GM23338 (cell line): Measurements from ENCODE around the gene CASQ2. TPM values are rescaled to one million over a fixed set of nuclear protein-coding genes. Genes with fewer than 3 reads are reported as not detected.

ENCODE experiments used
- ATAC-seq: fragments of 200-7000 bp; cut with Tn5 transposase; 3 replicates; pipeline ENCODE4 v1.9.1; 2020
- DNase-seq: peaks from one replicate; pipeline ENCODE4 v3.0.0-alpha.2; 2015; ENCODE audit warnings: low spot score
- H2AFZ ChIP-seq: fragments of 200-600 bp; sonication (generic); 2 replicates; pipeline ENCODE4 v1.8.0; 2016; ENCODE audit warnings: antibody characterized with exemption, mild to moderate bottlenecking, moderate library complexity
- H3F3A ChIP-seq: fragments of 200-600 bp; sonication (generic); replicated peaks from 2 replicates; pipeline ENCODE4 v1.8.0; 2017; ENCODE audit warnings: antibody characterized with exemption, mixed run types, low read depth
- H3K27ac ChIP-seq: fragments of 200-600 bp; sonication (generic); 2 replicates; pipeline ENCODE4 v1.6.1; 2016; ENCODE audit warnings: low read depth
- H3K27me3 ChIP-seq: fragments of 200-600 bp; sonication (generic); 2 replicates; pipeline ENCODE4 v1.8.0; 2016; ENCODE audit warnings: mild to moderate bottlenecking, mixed run types, moderate library complexity; ENCODE audit not compliant: insufficient read depth
- H3K36me3 ChIP-seq: fragments of 200-600 bp; sonication (generic); 2 replicates; pipeline ENCODE4 v1.8.0; 2016; ENCODE audit warnings: mild to moderate bottlenecking; ENCODE audit not compliant: insufficient read depth
- H3K4me1 ChIP-seq: fragments of 200-600 bp; sonication (generic); 2 replicates; pipeline ENCODE4 v1.8.0; 2016; ENCODE audit warnings: mild to moderate bottlenecking, moderate library complexity; ENCODE audit not compliant: insufficient read depth
- H3K4me2 ChIP-seq: fragments of 200-600 bp; sonication (generic); 2 replicates; pipeline ENCODE4 v1.7.1; 2017; ENCODE audit warnings: mixed run types
- H3K4me3 ChIP-seq: fragments of 200-600 bp; sonication (generic); 2 replicates; pipeline ENCODE4 v1.6.1; 2016; ENCODE audit warnings: mixed run types
- H3K79me2 ChIP-seq: fragments of 200-600 bp; sonication (generic); replicated peaks from 2 replicates; pipeline ENCODE4 v1.8.0; 2017; ENCODE audit warnings: mild to moderate bottlenecking; ENCODE audit not compliant: insufficient read depth
- H3K9me2 ChIP-seq: fragments of 200-600 bp; sonication (generic); 2 replicates; pipeline ENCODE4 v1.8.0; 2017; ENCODE audit not compliant: insufficient read depth
- H4K20me1 ChIP-seq: fragments of 200-600 bp; sonication (generic); replicated peaks from 2 replicates; pipeline ENCODE4 v1.8.0; 2017; ENCODE audit warnings: mild to moderate bottlenecking; ENCODE audit not compliant: insufficient read depth
- H3K27ac Mint-ChIP-seq: 2 replicates; pipeline ENCODE4 v1.8.0; 2020; ENCODE audit warnings: inconsistent platforms, mild to moderate bottlenecking, moderate library complexity, mixed read lengths
- H3K27me3 Mint-ChIP-seq: 3 replicates; pipeline ENCODE4 v1.8.0; 2022; ENCODE audit warnings: low read depth, mild to moderate bottlenecking, moderate library complexity, mixed read lengths, inconsistent platforms; ENCODE audit not compliant: insufficient read depth, poor library complexity
- H3K36me3 Mint-ChIP-seq: 3 replicates; pipeline ENCODE4 v1.8.0; 2021; ENCODE audit warnings: low read depth, mild to moderate bottlenecking, inconsistent platforms, moderate library complexity, mixed read lengths
- H3K4me1 Mint-ChIP-seq: 3 replicates; pipeline ENCODE4 v1.8.0; 2020; ENCODE audit warnings: mild to moderate bottlenecking, inconsistent platforms, mixed read lengths
- H3K4me3 Mint-ChIP-seq: 3 replicates; pipeline ENCODE4 v1.8.0; 2021; ENCODE audit warnings: moderate library complexity, mild to moderate bottlenecking, inconsistent platforms, mixed read lengths
- H3K9me3 Mint-ChIP-seq: 3 replicates; pipeline ENCODE4 v1.8.0; 2020; ENCODE audit warnings: moderate library complexity, mild to moderate bottlenecking, inconsistent platforms, mixed read lengths
- CREB1 ChIP-seq: fragments of 250-450 bp; sonication (Bioruptor Pico); IDR thresholded peaks from 2 replicates; pipeline ENCODE4 v1.5.0; 2020; ENCODE audit warnings: low read depth, mild to moderate bottlenecking, moderate library complexity
- EZH2 ChIP-seq: fragments of 200-600 bp; sonication (generic); IDR thresholded peaks from one replicate; pipeline ENCODE4 v1.8.0; 2017; ENCODE audit warnings: antibody characterized with exemption, mild to moderate bottlenecking, low read depth; ENCODE audit not compliant: unreplicated experiment
- EZH2phosphoT487 ChIP-seq: fragments of 200-600 bp; sonication (generic); IDR thresholded peaks from one replicate; pipeline ENCODE4 v1.8.1; 2018; ENCODE audit warnings: antibody characterized with exemption; ENCODE audit not compliant: unreplicated experiment
- JUNB ChIP-seq: IDR thresholded peaks from one replicate; pipeline ENCODE4 v1.6.1; 2016; ENCODE audit warnings: antibody characterized with exemption; ENCODE audit not compliant: unreplicated experiment
- NANOG ChIP-seq: IDR thresholded peaks from 2 replicates; pipeline ENCODE4 v1.6.1; 2016; ENCODE audit warnings: antibody characterized with exemption, borderline replicate concordance
- POLR2AphosphoS5 ChIP-seq: IDR thresholded peaks from 2 replicates; pipeline ENCODE4 v1.6.1; 2016; ENCODE audit warnings: antibody characterized with exemption, low read depth
- STAT1 ChIP-seq: IDR thresholded peaks from one replicate; pipeline ENCODE4 v1.6.1; 2016; ENCODE audit warnings: antibody characterized with exemption; ENCODE audit not compliant: unreplicated experiment
- ZNF114 ChIP-seq: fragments of 250-450 bp; sonication (Bioruptor Pico); IDR thresholded peaks from 2 replicates; pipeline ENCODE4 v1.5.0; 2020; ENCODE audit warnings: mild to moderate bottlenecking, moderate library complexity
- ZNF331 ChIP-seq: fragments of 250-450 bp; sonication (Bioruptor Pico); IDR thresholded peaks from 2 replicates; pipeline ENCODE4 v1.5.0; 2020; ENCODE audit warnings: low read depth, mild to moderate bottlenecking, moderate library complexity
- polyA plus RNA-seq: library from polyadenylated mRNA; unstranded; fragments of >200 nt; fragmentation: Nextera tagmentation; extraction: Ambion mirVana; gene quantifications from 2 replicates; pipeline ENCODE4 v1.2.1, GENCODE V29; 2016
- total RNA-seq: library from RNA; depleted of rRNA; stranded (reverse); fragments of >200 nt; shearing (Covaris generic); gene quantifications from 2 replicates; pipeline ENCODE4 v1.2.3, GENCODE V29; 2014
- TF ChIP-seq, protein P1 (sequence below): IDR thresholded peaks from 2 replicates; pipeline ENCODE4 v1.6.1; 2016; ENCODE audit warnings: antibody characterized with exemption
- TF ChIP-seq, protein P2 (sequence below): fragments of 250-450 bp; sonication (Bioruptor Pico); IDR thresholded peaks from 2 replicates; pipeline ENCODE4 v1.5.0; 2020; ENCODE audit warnings: mild to moderate bottlenecking, moderate library complexity
- TF ChIP-seq, protein P3 (sequence below): IDR thresholded peaks from one replicate; pipeline ENCODE4 v1.6.1; 2018; ENCODE audit warnings: antibody characterized with exemption; ENCODE audit not compliant: unreplicated experiment
- TF ChIP-seq, protein P4 (sequence below), 2 experiments: fragments of 200-600 bp in 1 of 2; sonication (generic) in 1 of 2; conservative IDR thresholded peaks; 2 replicates each; pipeline versions ENCODE4 v1.5.1 to v1.6.1; 2016 to 2017; ENCODE audit warnings: antibody characterized with exemption in 2 of 2, low read depth in 2 of 2, mild to moderate bottlenecking in 2 of 2, moderate library complexity in 1 of 2

Gene CASQ2
- total and polyA plus RNA-seq, 2 experiments from 2014 or later: not detected

DNA sequence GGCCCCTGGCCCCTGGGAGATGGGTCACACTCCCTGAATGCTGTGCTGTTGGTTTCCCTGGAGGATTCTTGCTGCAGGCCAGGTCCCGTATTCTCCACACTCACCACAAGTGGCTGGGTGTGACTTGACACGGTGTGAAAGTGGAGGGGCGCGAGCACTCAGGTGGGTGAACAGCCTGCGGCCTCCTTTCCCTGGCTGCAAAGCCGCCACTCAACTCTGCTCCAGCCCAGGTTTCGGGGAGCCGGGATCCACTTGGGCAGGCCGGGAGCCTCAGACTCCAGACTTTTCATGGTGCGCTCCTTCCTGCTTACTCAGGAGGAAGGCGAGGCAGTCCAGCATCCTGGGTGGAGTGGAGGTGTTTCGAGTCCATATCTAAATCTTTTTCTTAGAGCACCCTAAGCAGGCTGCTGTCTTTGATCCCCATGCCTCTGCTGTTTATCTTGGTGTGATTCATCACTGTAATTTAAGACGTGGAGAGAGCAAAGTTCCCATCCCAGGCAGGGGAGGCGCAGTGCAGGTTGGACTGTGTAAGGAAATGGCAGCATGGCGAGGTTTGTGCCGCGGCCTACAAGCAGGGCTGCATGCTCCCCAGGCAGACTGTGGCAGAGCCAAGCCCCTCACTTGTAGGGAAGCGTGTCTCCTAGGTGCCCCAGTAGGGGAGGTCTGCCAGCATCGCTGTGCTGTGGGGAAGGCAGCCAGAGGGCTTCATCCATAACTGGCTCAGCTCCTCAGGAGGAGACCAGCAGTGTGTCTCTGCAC lies 97.2 kb downstream of the CASQ2 start:
- no peak for TF ChIP-seq POLR2AphosphoS5
- TF ChIP-seq ZNF331: no peak
- no peak for TF ChIP-seq EZH2phosphoT487
- TF ChIP-seq, protein P1, sequence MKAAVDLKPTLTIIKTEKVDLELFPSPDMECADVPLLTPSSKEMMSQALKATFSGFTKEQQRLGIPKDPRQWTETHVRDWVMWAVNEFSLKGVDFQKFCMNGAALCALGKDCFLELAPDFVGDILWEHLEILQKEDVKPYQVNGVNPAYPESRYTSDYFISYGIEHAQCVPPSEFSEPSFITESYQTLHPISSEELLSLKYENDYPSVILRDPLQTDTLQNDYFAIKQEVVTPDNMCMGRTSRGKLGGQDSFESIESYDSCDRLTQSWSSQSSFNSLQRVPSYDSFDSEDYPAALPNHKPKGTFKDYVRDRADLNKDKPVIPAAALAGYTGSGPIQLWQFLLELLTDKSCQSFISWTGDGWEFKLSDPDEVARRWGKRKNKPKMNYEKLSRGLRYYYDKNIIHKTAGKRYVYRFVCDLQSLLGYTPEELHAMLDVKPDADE: no peak
- TF ChIP-seq ZNF114 (CRISPR knock-in tag): no peak
- TF ChIP-seq NANOG: no peak
- TF ChIP-seq JUNB: no peak
- TF ChIP-seq, protein P2, sequence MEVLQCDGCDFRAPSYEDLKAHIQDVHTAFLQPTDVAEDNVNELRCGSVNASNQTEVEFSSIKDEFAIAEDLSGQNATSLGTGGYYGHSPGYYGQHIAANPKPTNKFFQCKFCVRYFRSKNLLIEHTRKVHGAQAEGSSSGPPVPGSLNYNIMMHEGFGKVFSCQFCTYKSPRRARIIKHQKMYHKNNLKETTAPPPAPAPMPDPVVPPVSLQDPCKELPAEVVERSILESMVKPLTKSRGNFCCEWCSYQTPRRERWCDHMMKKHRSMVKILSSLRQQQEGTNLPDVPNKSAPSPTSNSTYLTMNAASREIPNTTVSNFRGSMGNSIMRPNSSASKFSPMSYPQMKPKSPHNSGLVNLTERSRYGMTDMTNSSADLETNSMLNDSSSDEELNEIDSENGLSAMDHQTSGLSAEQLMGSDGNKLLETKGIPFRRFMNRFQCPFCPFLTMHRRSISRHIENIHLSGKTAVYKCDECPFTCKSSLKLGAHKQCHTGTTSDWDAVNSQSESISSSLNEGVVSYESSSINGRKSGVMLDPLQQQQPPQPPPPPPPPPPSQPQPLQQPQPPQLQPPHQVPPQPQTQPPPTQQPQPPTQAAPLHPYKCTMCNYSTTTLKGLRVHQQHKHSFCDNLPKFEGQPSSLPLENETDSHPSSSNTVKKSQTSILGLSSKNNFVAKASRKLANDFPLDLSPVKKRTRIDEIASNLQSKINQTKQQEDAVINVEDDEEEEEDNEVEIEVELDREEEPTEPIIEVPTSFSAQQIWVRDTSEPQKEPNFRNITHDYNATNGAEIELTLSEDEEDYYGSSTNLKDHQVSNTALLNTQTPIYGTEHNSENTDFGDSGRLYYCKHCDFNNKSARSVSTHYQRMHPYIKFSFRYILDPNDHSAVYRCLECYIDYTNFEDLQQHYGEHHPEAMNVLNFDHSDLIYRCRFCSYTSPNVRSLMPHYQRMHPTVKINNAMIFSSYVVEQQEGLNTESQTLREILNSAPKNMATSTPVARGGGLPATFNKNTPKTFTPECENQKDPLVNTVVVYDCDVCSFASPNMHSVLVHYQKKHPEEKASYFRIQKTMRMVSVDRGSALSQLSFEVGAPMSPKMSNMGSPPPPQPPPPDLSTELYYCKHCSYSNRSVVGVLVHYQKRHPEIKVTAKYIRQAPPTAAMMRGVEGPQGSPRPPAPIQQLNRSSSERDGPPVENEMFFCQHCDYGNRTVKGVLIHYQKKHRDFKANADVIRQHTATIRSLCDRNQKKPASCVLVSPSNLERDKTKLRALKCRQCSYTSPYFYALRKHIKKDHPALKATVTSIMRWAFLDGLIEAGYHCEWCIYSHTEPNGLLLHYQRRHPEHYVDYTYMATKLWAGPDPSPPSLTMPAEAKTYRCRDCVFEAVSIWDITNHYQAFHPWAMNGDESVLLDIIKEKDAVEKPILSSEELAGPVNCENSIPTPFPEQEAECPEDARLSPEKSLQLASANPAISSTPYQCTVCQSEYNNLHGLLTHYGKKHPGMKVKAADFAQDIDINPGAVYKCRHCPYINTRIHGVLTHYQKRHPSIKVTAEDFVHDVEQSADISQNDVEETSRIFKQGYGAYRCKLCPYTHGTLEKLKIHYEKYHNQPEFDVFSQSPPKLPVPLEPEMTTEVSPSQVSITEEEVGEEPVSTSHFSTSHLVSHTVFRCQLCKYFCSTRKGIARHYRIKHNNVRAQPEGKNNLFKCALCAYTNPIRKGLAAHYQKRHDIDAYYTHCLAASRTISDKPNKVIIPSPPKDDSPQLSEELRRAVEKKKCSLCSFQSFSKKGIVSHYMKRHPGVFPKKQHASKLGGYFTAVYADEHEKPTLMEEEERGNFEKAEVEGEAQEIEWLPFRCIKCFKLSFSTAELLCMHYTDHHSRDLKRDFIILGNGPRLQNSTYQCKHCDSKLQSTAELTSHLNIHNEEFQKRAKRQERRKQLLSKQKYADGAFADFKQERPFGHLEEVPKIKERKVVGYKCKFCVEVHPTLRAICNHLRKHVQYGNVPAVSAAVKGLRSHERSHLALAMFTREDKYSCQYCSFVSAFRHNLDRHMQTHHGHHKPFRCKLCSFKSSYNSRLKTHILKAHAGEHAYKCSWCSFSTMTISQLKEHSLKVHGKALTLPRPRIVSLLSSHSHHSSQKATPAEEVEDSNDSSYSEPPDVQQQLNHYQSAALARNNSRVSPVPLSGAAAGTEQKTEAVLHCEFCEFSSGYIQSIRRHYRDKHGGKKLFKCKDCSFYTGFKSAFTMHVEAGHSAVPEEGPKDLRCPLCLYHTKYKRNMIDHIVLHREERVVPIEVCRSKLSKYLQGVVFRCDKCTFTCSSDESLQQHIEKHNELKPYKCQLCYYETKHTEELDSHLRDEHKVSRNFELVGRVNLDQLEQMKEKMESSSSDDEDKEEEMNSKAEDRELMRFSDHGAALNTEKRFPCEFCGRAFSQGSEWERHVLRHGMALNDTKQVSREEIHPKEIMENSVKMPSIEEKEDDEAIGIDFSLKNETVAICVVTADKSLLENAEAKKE (CRISPR knock-in tag): no peak
- no peak for TF ChIP-seq EZH2
- TF ChIP-seq CREB1 (CRISPR knock-in tag): no peak
- TF ChIP-seq, protein P3, sequence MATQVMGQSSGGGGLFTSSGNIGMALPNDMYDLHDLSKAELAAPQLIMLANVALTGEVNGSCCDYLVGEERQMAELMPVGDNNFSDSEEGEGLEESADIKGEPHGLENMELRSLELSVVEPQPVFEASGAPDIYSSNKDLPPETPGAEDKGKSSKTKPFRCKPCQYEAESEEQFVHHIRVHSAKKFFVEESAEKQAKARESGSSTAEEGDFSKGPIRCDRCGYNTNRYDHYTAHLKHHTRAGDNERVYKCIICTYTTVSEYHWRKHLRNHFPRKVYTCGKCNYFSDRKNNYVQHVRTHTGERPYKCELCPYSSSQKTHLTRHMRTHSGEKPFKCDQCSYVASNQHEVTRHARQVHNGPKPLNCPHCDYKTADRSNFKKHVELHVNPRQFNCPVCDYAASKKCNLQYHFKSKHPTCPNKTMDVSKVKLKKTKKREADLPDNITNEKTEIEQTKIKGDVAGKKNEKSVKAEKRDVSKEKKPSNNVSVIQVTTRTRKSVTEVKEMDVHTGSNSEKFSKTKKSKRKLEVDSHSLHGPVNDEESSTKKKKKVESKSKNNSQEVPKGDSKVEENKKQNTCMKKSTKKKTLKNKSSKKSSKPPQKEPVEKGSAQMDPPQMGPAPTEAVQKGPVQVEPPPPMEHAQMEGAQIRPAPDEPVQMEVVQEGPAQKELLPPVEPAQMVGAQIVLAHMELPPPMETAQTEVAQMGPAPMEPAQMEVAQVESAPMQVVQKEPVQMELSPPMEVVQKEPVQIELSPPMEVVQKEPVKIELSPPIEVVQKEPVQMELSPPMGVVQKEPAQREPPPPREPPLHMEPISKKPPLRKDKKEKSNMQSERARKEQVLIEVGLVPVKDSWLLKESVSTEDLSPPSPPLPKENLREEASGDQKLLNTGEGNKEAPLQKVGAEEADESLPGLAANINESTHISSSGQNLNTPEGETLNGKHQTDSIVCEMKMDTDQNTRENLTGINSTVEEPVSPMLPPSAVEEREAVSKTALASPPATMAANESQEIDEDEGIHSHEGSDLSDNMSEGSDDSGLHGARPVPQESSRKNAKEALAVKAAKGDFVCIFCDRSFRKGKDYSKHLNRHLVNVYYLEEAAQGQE: no peak
- TF ChIP-seq, protein P4, sequence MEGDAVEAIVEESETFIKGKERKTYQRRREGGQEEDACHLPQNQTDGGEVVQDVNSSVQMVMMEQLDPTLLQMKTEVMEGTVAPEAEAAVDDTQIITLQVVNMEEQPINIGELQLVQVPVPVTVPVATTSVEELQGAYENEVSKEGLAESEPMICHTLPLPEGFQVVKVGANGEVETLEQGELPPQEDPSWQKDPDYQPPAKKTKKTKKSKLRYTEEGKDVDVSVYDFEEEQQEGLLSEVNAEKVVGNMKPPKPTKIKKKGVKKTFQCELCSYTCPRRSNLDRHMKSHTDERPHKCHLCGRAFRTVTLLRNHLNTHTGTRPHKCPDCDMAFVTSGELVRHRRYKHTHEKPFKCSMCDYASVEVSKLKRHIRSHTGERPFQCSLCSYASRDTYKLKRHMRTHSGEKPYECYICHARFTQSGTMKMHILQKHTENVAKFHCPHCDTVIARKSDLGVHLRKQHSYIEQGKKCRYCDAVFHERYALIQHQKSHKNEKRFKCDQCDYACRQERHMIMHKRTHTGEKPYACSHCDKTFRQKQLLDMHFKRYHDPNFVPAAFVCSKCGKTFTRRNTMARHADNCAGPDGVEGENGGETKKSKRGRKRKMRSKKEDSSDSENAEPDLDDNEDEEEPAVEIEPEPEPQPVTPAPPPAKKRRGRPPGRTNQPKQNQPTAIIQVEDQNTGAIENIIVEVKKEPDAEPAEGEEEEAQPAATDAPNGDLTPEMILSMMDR (conservative IDR thresholded peaks at IDR 0.05; ENCODE audit: low read depth in 2 of 2): no peak
- no peak for TF ChIP-seq STAT1
- no peaks in the 10 kb centered on the region for H3F3A ChIP-seq
- Mint-ChIP-seq H3K27me3 (no peaks in the 10 kb centered on the region), H3K27ac (no peak overlapping the region), H3K9me3 (no peaks in the 10 kb centered on the region), H3K36me3 (peaks cover 22% of the 10 kb centered on the region), H3K4me1 (peaks cover 2% of the 10 kb centered on the region; the same call in 1 of the 3 replicates), H3K4me3 (no peak overlapping the region)
- H3K27ac ChIP-seq: no peak overlapping the region
- no peak overlapping the region for H2AFZ ChIP-seq
- 0 out of 2 replicates have a peak, but pooled peaks cover 4% of the 10 kb centered on the region for H3K9me2 ChIP-seq
- ATAC-seq (no peak), DNase-seq (no peak)
- no peak overlapping the region for H3K4me2 ChIP-seq
- peaks cover 5% of the 10 kb centered on the region; the same call in 1 of the 2 replicates for H4K20me1 ChIP-seq
- H3K79me2 ChIP-seq: no peaks in the 10 kb centered on the region
- H3K4me1 ChIP-seq: no peaks in the 10 kb centered on the region
- H3K27me3 ChIP-seq: no peaks in the 10 kb centered on the region
- H3K36me3 ChIP-seq: no peaks in the 10 kb centered on the region
- H3K4me3 ChIP-seq: no peak overlapping the region
